Prostate gland (tissue), 2 donors: ENCODE data around the gene MRPL30. TPM values are rescaled to one million over a fixed set of nuclear protein-coding genes. Genes with fewer than 3 reads are reported as not detected.

Experiments used
- DNase-seq: peaks from one replicate; pipeline ENCODE4 v3.0.0-alpha.2; 2019; ENCODE audit warnings: low spot score
- H3K27ac ChIP-seq, 2 donors: fragments of 200-600 bp; sonication (generic); 2 replicates each; pipeline ENCODE4 v1.5.1; 2017 to 2019
- H3K27me3 ChIP-seq: fragments of 200-600 bp; sonication (generic); replicated peaks from 2 replicates; pipeline ENCODE4 v1.5.1; 2019; ENCODE audit not compliant: insufficient read depth
- H3K36me3 ChIP-seq, 2 donors: fragments of 200-600 bp; sonication (generic); 1 replicate in 1 of 2; 2 replicates in 1 of 2; pipeline versions ENCODE4 v1.5.1 to v1.8.1; 2017 to 2019
- H3K4me1 ChIP-seq: fragments of 200-600 bp; sonication (generic); replicated peaks from 2 replicates; pipeline ENCODE4 v1.5.1; 2019
- H3K4me3 ChIP-seq, 2 donors: fragments of 200-600 bp; sonication (generic); 2 replicates each; pipeline ENCODE4 v1.5.1; 2017 to 2019
- H3K9me3 ChIP-seq: fragments of 200-600 bp; sonication (generic); 2 replicates; pipeline ENCODE4 v1.5.1; 2017
- CTCF ChIP-seq, 4 experiments: fragments of 200-600 bp in 2 of 4; fragments of 450-650 bp in 2 of 4; sonication (generic) in 2 of 4; IDR thresholded peaks; 1 replicate in 3 of 4; 2 replicates in 1 of 4; pipeline ENCODE4 v1.5.1; 2016 to 2019; ENCODE audit warnings: antibody characterized with exemption in 4 of 4, mild to moderate bottlenecking in 2 of 4, moderate library complexity in 2 of 4
- POLR2A ChIP-seq: fragments of 450-650 bp; IDR thresholded peaks from one replicate; pipeline ENCODE4 v1.6.1; 2016; ENCODE audit warnings: antibody characterized with exemption, mild to moderate bottlenecking
- POLR2AphosphoS5 ChIP-seq: sonication (generic); formaldehyde crosslinking; IDR thresholded peaks from one replicate; pipeline ENCODE4 v1.6.1; 2017; ENCODE audit warnings: antibody characterized with exemption
- WGBS: methylation state at CpG from one replicate; pipeline ENCODE4 v1.1.5; 2018; 5-methylcytosine and 5-hydroxymethylcytosine counted together
- intact Hi-C: fragments of 100-400 bp; cut with DNase I; formaldehyde crosslinking; loops from one replicate; pipeline ENCODE4 v1.14.2; 2022
- total RNA-seq, 2 donors: library from RNA; depleted of rRNA; stranded (reverse); fragments of >200 nt; gene quantifications; one replicate each; pipeline ENCODE4 v1.1.0, GENCODE V29; 2016

The MRPL30 gene
- total RNA-seq, 2 donors from 2014 or later, result 24.1 to 37.3 TPM

- H3K27me3 ChIP-seq, result no peaks in the 10 kb centered on the region
- no peak overlapping the region for H3K4me3 ChIP-seq
- intact Hi-C loops, result no loop called here
- H3K4me1 ChIP-seq, result peaks cover 8% of the 10 kb centered on the region
- H3K9me3 ChIP-seq, result no peaks in the 10 kb centered on the region
- no peak overlapping the region for H3K27ac ChIP-seq
- DNase-seq, result no peak
- TF ChIP-seq CTCF (IDR thresholded peaks at IDR 0.05) (no peak), POLR2A (no peak), POLR2AphosphoS5 (no peak)
- 77% methylated on average over 4 of the region's 4 CpGs for WGBS
- peaks cover 0 to 7% of the 10 kb centered on the region in 2 donors for H3K36me3 ChIP-seq
Measured at GRCh38 chr2:99159594-99159993, 21.4 kb upstream of the MRPL30 start.

GRCh38 chr2:99166218-99166617 lies 14.8 kb upstream of the MRPL30 start:
- H3K9me3 ChIP-seq, result no peaks in the 10 kb centered on the region
- intact Hi-C loops, result no loop called here
- DNase-seq, result no peak
- no peaks in the 10 kb centered on the region for H3K27me3 ChIP-seq
- 88% methylated on average over 5 of the region's 5 CpGs for WGBS
- no peak overlapping the region for H3K4me3 ChIP-seq
- TF ChIP-seq POLR2A (no peak), POLR2AphosphoS5 (no peak), CTCF (IDR thresholded peaks at IDR 0.05) (no peak)
- H3K36me3 ChIP-seq, result peaks cover 4 to 7% of the 10 kb centered on the region in 2 donors
- H3K4me1 ChIP-seq, result no peaks in the 10 kb centered on the region
- no peak overlapping the region for H3K27ac ChIP-seq

- DNase-seq, result no peak
- no peaks in the 10 kb centered on the region for H3K4me1 ChIP-seq
- no peaks in the 10 kb centered on the region for H3K9me3 ChIP-seq
- H3K4me3 ChIP-seq, result no peak overlapping the region
- peaks cover 0 to 4% of the 10 kb centered on the region in 2 donors for H3K36me3 ChIP-seq
- TF ChIP-seq CTCF (IDR thresholded peaks at IDR 0.05) (no peak), POLR2AphosphoS5 (no peak), POLR2A (no peak)
- H3K27me3 ChIP-seq, result no peaks in the 10 kb centered on the region
- H3K27ac ChIP-seq, result no peak overlapping the region
- 55% methylated on average over 1 of the region's 1 CpG for WGBS
- intact Hi-C loops, result no loop called here
Measured at GRCh38 chr2:99169534-99169933, 11.4 kb upstream of the MRPL30 start.

- WGBS, result 96% methylated on average over 8 of the region's 8 CpGs
- intact Hi-C loops, result no loop called here
- no peak overlapping the region for H3K27ac ChIP-seq
- H3K9me3 ChIP-seq, result no peaks in the 10 kb centered on the region
- no peaks in the 10 kb centered on the region for H3K4me1 ChIP-seq
- no peak overlapping the region for H3K4me3 ChIP-seq
- no peak for TF ChIP-seq POLR2A
- no peaks in the 10 kb centered on the region for H3K27me3 ChIP-seq
- DNase-seq, result no peak
- peaks cover 0 to 4% of the 10 kb centered on the region in 2 donors for H3K36me3 ChIP-seq
Measured at GRCh38 chr2:99171377-99172140, 9.4 kb upstream of the MRPL30 start.

- Histone ChIP-seq H3K36me3 (no peaks in the 10 kb centered on the region), H3K9me3 (no peaks in the 10 kb centered on the region), H3K27ac (peak overlapping the region; percentile 52 to 66), H3K27me3 (no peaks in the 10 kb centered on the region), H3K4me3 (peak overlapping the region; percentile 65 to 78), H3K4me1 (peaks cover 6% of the 10 kb centered on the region)
- WGBS, result 2% methylated on average over 4 of the region's 4 CpGs
- intact Hi-C loops, result loop anchor here (2.0 to 10.0 kb wide), 2 partner anchors 155 to 313 kb away; partner anchors contain the start of genes EIF5B, REV1 and TXNDC9
- no peak for TF ChIP-seq CTCF (IDR thresholded peaks at IDR 0.05)
- no peak for TF ChIP-seq POLR2AphosphoS5
- no peak for TF ChIP-seq POLR2A
- DNase-seq, result no peak
Measured at GRCh38 chr2:99181624-99182000, 628 bp downstream of the MRPL30 start.
